GM19438 (cell line): ENCODE data around the gene USP44.
"Not testable (repeated sequence)": the region's sequence is repeated elsewhere in the genome, so short reads cannot be mapped to it uniquely, and the experiment has no call there.

Experiments
- ATAC-seq: cut with Tn5 transposase; IDR thresholded peaks from one replicate; pipeline ENCODE4 v1.9.1; 2021; ENCODE audit warnings: low read depth; ENCODE audit not compliant: unreplicated experiment

Gene USP44

GRCh38 chr12:95511977-95512376 is 39.3 kb downstream of the USP44 start:
- ATAC-seq = no peak

GRCh38 chr12:95509300-95509699 is 42.0 kb downstream of the USP44 start:
- ATAC-seq = no peak

- ATAC-seq = no peak
These were observed 44.4 kb downstream of the USP44 start for GRCh38 chr12:95506707-95507523.

- no peak for ATAC-seq
These were observed 46.2 kb downstream of the USP44 start for GRCh38 chr12:95505039-95505438.

GRCh38 chr12:95504140-95504539 is 47.1 kb downstream of the USP44 start:
- ATAC-seq = no peak

- ATAC-seq = no peak
These were observed 51.5 kb downstream of the USP44 start for GRCh38 chr12:95499772-95500171.

- no peak for ATAC-seq
These were observed 52.3 kb downstream of the USP44 start for GRCh38 chr12:95498968-95499367.

- ATAC-seq = no peak
These were observed 54.2 kb downstream of the USP44 start for GRCh38 chr12:95497031-95497430.

- no peak for ATAC-seq
These were observed 55.8 kb downstream of the USP44 start for GRCh38 chr12:95495433-95495832.

GRCh38 chr12:95494888-95495287 is 56.4 kb downstream of the USP44 start:
- no peak for ATAC-seq

GRCh38 chr12:95492462-95492861 is 58.8 kb downstream of the USP44 start:
- ATAC-seq = no peak

- no peak for ATAC-seq
These were observed 64.3 kb downstream of the USP44 start for GRCh38 chr12:95487024-95487423.

- ATAC-seq = no peak
These were observed 66.8 kb downstream of the USP44 start for GRCh38 chr12:95484524-95484923.

- ATAC-seq = not testable (repeated sequence)
These were observed 68.7 kb downstream of the USP44 start for GRCh38 chr12:95482564-95482963.

GRCh38 chr12:95481888-95482287 is 69.4 kb downstream of the USP44 start:
- no peak for ATAC-seq

GRCh38 chr12:95481072-95481471 is 70.2 kb downstream of the USP44 start:
- no peak for ATAC-seq

- ATAC-seq = no peak
These were observed 71.0 kb downstream of the USP44 start for GRCh38 chr12:95480230-95480629.

GRCh38 chr12:95474660-95474958 is 76.7 kb downstream of the USP44 start:
- no peak for ATAC-seq

GRCh38 chr12:95473884-95474659 is 77.2 kb downstream of the USP44 start, which contains the start of gene METAP2:
TSS of gene METAP2 (plus strand) at chr12:95474152. CDS start at chr12:95474180, 28 bp downstream.
- ATAC-seq = peak; percentile 98

- ATAC-seq = peak; percentile 40
These were observed 77.9 kb downstream of the USP44 start for GRCh38 chr12:95473231-95473883.

- ATAC-seq = no peak
These were observed 81.0 kb downstream of the USP44 start for GRCh38 chr12:95470300-95470699.
